Thyroid gland (tissue), 4 donors: ENCODE measurements around the gene ZNF598. TPM values are rescaled to one million over a fixed set of nuclear protein-coding genes. Genes with fewer than 3 reads are reported as not detected.

Experiments used
- DNase-seq, 2 donors: peaks; one replicate each; pipeline ENCODE4 v3.0.0-alpha.2; 2019
- H3K27ac ChIP-seq, 3 donors: fragments of 200-600 bp; sonication (generic); 1 replicate in 2 of 3; 2 replicates in 1 of 3; pipeline ENCODE4 v1.5.1; 2016 to 2019; ENCODE audit warnings: mild to moderate bottlenecking in 1 of 3, moderate library complexity in 1 of 3
- H3K27me3 ChIP-seq: fragments of 200-600 bp; sonication (generic); one replicate; pipeline ENCODE4 v1.5.1; 2019
- H3K36me3 ChIP-seq, 2 donors: fragments of 200-600 bp; sonication (generic); one replicate each; pipeline ENCODE4 v1.5.1; 2016 to 2019
- H3K4me1 ChIP-seq, 2 donors: fragments of 200-600 bp; sonication (generic); one replicate each; pipeline ENCODE4 v1.5.1; 2017 to 2019
- H3K4me3 ChIP-seq, 3 donors: fragments of 200-600 bp; sonication (generic); replicated peaks in 1 of 3; 1 replicate in 2 of 3; 2 replicates in 1 of 3; pipeline ENCODE4 v1.5.1; 2016; ENCODE audit warnings: mild to moderate bottlenecking in 1 of 3
- H3K9me3 ChIP-seq: fragments of 200-600 bp; sonication (generic); one replicate; pipeline ENCODE4 v1.5.1; 2017
- CTCF ChIP-seq, 6 experiments: fragments of 200-600 bp in 3 of 6; fragments of 450-650 bp in 3 of 6; sonication (generic) in 3 of 6; IDR thresholded peaks; one replicate each; pipeline ENCODE4 v1.5.1; 2016 to 2019; ENCODE audit warnings: antibody characterized with exemption in 6 of 6, mild to moderate bottlenecking in 2 of 6, inconsistent platforms in 1 of 6, moderate library complexity in 1 of 6
- POLR2A ChIP-seq, 2 donors: fragments of 450-650 bp; IDR thresholded peaks; one replicate each; pipeline ENCODE4 v1.6.1; 2017; ENCODE audit warnings: antibody characterized with exemption in 2 of 2, mild to moderate bottlenecking in 2 of 2, moderate library complexity in 1 of 2
- WGBS, 2 donors: methylation state at CpG; one replicate each; pipeline ENCODE4 v1.1.5; 2017; 5-methylcytosine and 5-hydroxymethylcytosine counted together
- intact Hi-C: fragments of 100-400 bp; cut with DNase I; formaldehyde crosslinking; loops from one replicate; pipeline ENCODE4 v1.15.1; 2023
- total RNA-seq, 4 donors: library from RNA; depleted of rRNA; stranded (reverse); fragments of >200 nt; gene quantifications; one replicate each; pipeline ENCODE4 v1.2.3, GENCODE V29; 2016

Gene ZNF598
- total RNA-seq, 4 donors from 2014 or later, result 19.0 to 38.4 (median 27.4) TPM

GRCh38 chr16:1999866-2000514 is 9.6 kb downstream of the ZNF598 start:
- Histone ChIP-seq H3K27ac (no peak overlapping the region), H3K9me3 (no peaks in the 10 kb centered on the region), H3K4me3 (no peak overlapping the region), H3K4me1 (peaks cover 7 to 15% of the 10 kb centered on the region in 2 donors), H3K36me3 (peaks cover 51 to 54% of the 10 kb centered on the region in 2 donors), H3K27me3 (no peaks in the 10 kb centered on the region)
- 90 to 93% methylated on average over 20 to 25 of the region's 28 CpGs for WGBS, 2 donors
- intact Hi-C loops, result no loop called here
- DNase-seq, result no peak
- no peak for TF ChIP-seq POLR2A (IDR thresholded peaks at IDR 0.05)
- TF ChIP-seq CTCF (IDR thresholded peaks at IDR 0.05), result no peak

GRCh38 chr16:1998852-1999801 is 10.5 kb downstream of the ZNF598 start:
- no peaks in the 10 kb centered on the region for H3K27me3 ChIP-seq
- no peak for TF ChIP-seq POLR2A (IDR thresholded peaks at IDR 0.05)
- no peak for TF ChIP-seq CTCF (IDR thresholded peaks at IDR 0.05)
- H3K27ac ChIP-seq, result no peak overlapping the region
- peaks cover 51 to 54% of the 10 kb centered on the region in 2 donors for H3K36me3 ChIP-seq
- H3K9me3 ChIP-seq, result no peaks in the 10 kb centered on the region
- DNase-seq, result no peak
- peaks cover 6 to 9% of the 10 kb centered on the region in 2 donors for H3K4me1 ChIP-seq
- no peak overlapping the region for H3K4me3 ChIP-seq
- 90 to 98% methylated on average over 8 to 15 of the region's 39 CpGs for WGBS, 2 donors
- intact Hi-C loops, result no loop called here

- WGBS, 2 donors, result 86 to 91% methylated on average over 13 to 17 of the region's 27 CpGs
- Histone ChIP-seq H3K4me1 (peaks cover 6 to 9% of the 10 kb centered on the region in 2 donors), H3K4me3 (no peak overlapping the region), H3K36me3 (peaks cover 51 to 54% of the 10 kb centered on the region in 2 donors), H3K27me3 (no peaks in the 10 kb centered on the region), H3K27ac (no peak overlapping the region), H3K9me3 (no peaks in the 10 kb centered on the region)
- TF ChIP-seq POLR2A (IDR thresholded peaks at IDR 0.05), result no peak
- TF ChIP-seq CTCF (IDR thresholded peaks at IDR 0.05), result no peak
- no peak for DNase-seq
- intact Hi-C loops, result no loop called here
Measured at GRCh38 chr16:1998360-1998835, 11.2 kb downstream of the ZNF598 start.

- intact Hi-C loops, result no loop called here
- no peak overlapping the region for H3K4me3 ChIP-seq
- H3K9me3 ChIP-seq, result no peaks in the 10 kb centered on the region
- WGBS, 2 donors, result 86 to 94% methylated on average over 7 to 25 of the region's 26 CpGs
- no peaks in the 10 kb centered on the region for H3K27me3 ChIP-seq
- TF ChIP-seq POLR2A (IDR thresholded peaks at IDR 0.05), result no peak
- TF ChIP-seq CTCF (IDR thresholded peaks at IDR 0.05), result no peak
- peaks cover 46 to 49% of the 10 kb centered on the region in 2 donors for H3K36me3 ChIP-seq
- no peak overlapping the region for H3K27ac ChIP-seq
- peaks cover 9% of the 10 kb centered on the region in 2 donors for H3K4me1 ChIP-seq
- DNase-seq, result no peak
Measured at GRCh38 chr16:1997494-1998359, 11.9 kb downstream of the ZNF598 start.
